Measurements from ENCODE around the gene IL1RAP. TPM values are rescaled to one million over a fixed set of nuclear protein-coding genes. Genes with fewer than 3 reads are reported as not detected.
"Not testable (repeated sequence)": the region's sequence is repeated elsewhere in the genome, so short reads cannot be mapped to it uniquely, and the experiment has no call there.

The IL1RAP gene
- total RNA-seq, 1 donor from 2014 or later: 7.7 TPM

- DNase-seq (ENCODE audit: low read depth): no peak
- TF ChIP-seq CTCF (conservative IDR thresholded peaks at IDR 0.05; ENCODE audit: low read depth, low read length): no peak
- no peak overlapping the region for H3K4me3 ChIP-seq (ENCODE audit: low read depth, low read length)
Observed at GRCh38 chr3:190676481-190676880, 162.6 kb downstream of the IL1RAP start.

GRCh38 chr3:190677001-190677400, 163.1 kb downstream of the IL1RAP start:
- no peak for DNase-seq (ENCODE audit: low read depth)
- no peak overlapping the region for H3K4me3 ChIP-seq (ENCODE audit: low read depth, low read length)
- no peak for TF ChIP-seq CTCF (conservative IDR thresholded peaks at IDR 0.05; ENCODE audit: low read depth, low read length)

GRCh38 chr3:190677868-190678267, 164.0 kb downstream of the IL1RAP start:
- not testable (repeated sequence) for DNase-seq (ENCODE audit: low read depth); H3K4me3 ChIP-seq (ENCODE audit: low read depth, low read length)

GRCh38 chr3:190680691-190681090, 166.8 kb downstream of the IL1RAP start:
- H3K4me3 ChIP-seq (ENCODE audit: low read depth, low read length): no peak overlapping the region
- no peak for TF ChIP-seq CTCF (conservative IDR thresholded peaks at IDR 0.05; ENCODE audit: low read depth, low read length)
- no peak for DNase-seq (ENCODE audit: low read depth)

- TF ChIP-seq CTCF (conservative IDR thresholded peaks at IDR 0.05; ENCODE audit: low read depth, low read length): no peak
- no peak overlapping the region for H3K4me3 ChIP-seq (ENCODE audit: low read depth, low read length)
- DNase-seq (ENCODE audit: low read depth): no peak
Observed at GRCh38 chr3:190684776-190685175, 170.9 kb downstream of the IL1RAP start.

- no peak overlapping the region for H3K4me3 ChIP-seq (ENCODE audit: low read depth, low read length)
- no peak for DNase-seq (ENCODE audit: low read depth)
- no peak for TF ChIP-seq CTCF (conservative IDR thresholded peaks at IDR 0.05; ENCODE audit: low read depth, low read length)
Observed at GRCh38 chr3:190686011-190686410, 172.1 kb downstream of the IL1RAP start.

GRCh38 chr3:190690246-190690645, 176.4 kb downstream of the IL1RAP start:
- no peak for TF ChIP-seq CTCF (conservative IDR thresholded peaks at IDR 0.05; ENCODE audit: low read depth, low read length)
- DNase-seq (ENCODE audit: low read depth): no peak
- no peak overlapping the region for H3K4me3 ChIP-seq (ENCODE audit: low read depth, low read length)

GRCh38 chr3:190692256-190692655, 178.4 kb downstream of the IL1RAP start:
- TF ChIP-seq CTCF (conservative IDR thresholded peaks at IDR 0.05; ENCODE audit: low read depth, low read length): no peak
- no peak for DNase-seq (ENCODE audit: low read depth)
- no peak overlapping the region for H3K4me3 ChIP-seq (ENCODE audit: low read depth, low read length)

All from epithelial cell of proximal tubule (primary cell).